Mesenteric fat pad (tissue), 1 donor: ENCODE results near the gene CHST15. TPM values are rescaled to one million over a fixed set of nuclear protein-coding genes. Genes with fewer than 3 reads are reported as not detected.

Experiments
- DNase-seq: peaks from one replicate; pipeline ENCODE4 v3.0.0-alpha.2; 2020; ENCODE audit warnings: low spot score
- total RNA-seq: library from RNA; stranded (reverse); fragmentation: NEBNext Ultra II Directional; extraction: Animal tissue kit (Norgen Biotek cat#: 25700); gene quantifications from one replicate; pipeline ENCODE4 v1.2.1, GENCODE V29; 2021
- donor health status: DM: yes; HTN: yes; CAD: no.

The CHST15 gene
- total RNA-seq, 1 donor from 2014 or later, result 53.1 TPM

- no peak for DNase-seq
These were observed 9.5 kb downstream of the CHST15 start for GRCh38 chr10:124083740-124084397.

- DNase-seq, result no peak
These were observed 10.2 kb downstream of the CHST15 start for GRCh38 chr10:124083047-124083739.

GRCh38 chr10:124082555-124082954 lies 10.8 kb downstream of the CHST15 start:
- no peak for DNase-seq

GRCh38 chr10:124081547-124082140 lies 11.8 kb downstream of the CHST15 start:
- DNase-seq, result no peak

GRCh38 chr10:124079864-124080263 lies 13.5 kb downstream of the CHST15 start:
- no peak for DNase-seq

GRCh38 chr10:124078714-124079113 lies 14.7 kb downstream of the CHST15 start:
- DNase-seq, result no peak

- DNase-seq, result no peak
These were observed 15.4 kb downstream of the CHST15 start for GRCh38 chr10:124078028-124078427.

- no peak for DNase-seq
These were observed 16.0 kb downstream of the CHST15 start for GRCh38 chr10:124077208-124077993.

- no peak for DNase-seq
These were observed 17.2 kb downstream of the CHST15 start for GRCh38 chr10:124076148-124076733.

- no peak for DNase-seq
These were observed 18.0 kb downstream of the CHST15 start for GRCh38 chr10:124075231-124075955.

- no peak for DNase-seq
These were observed 18.8 kb downstream of the CHST15 start for GRCh38 chr10:124074501-124075109.

- no peak for DNase-seq
These were observed 19.4 kb downstream of the CHST15 start for GRCh38 chr10:124073978-124074377.

- DNase-seq, result no peak
These were observed 20.9 kb downstream of the CHST15 start for GRCh38 chr10:124072541-124072940.

GRCh38 chr10:124072106-124072505 lies 21.3 kb downstream of the CHST15 start:
- DNase-seq, result no peak

GRCh38 chr10:124071141-124071540 lies 22.3 kb downstream of the CHST15 start:
- no peak for DNase-seq

GRCh38 chr10:124070666-124071065 lies 22.7 kb downstream of the CHST15 start:
- no peak for DNase-seq

- DNase-seq, result no peak
These were observed 23.8 kb downstream of the CHST15 start for GRCh38 chr10:124069341-124070264.

GRCh38 chr10:124068929-124069328 lies 24.5 kb downstream of the CHST15 start:
- DNase-seq, result no peak

- DNase-seq, result no peak
These were observed 25.5 kb downstream of the CHST15 start for GRCh38 chr10:124067825-124068400.
